MM.1S (cell line): Measurements from ENCODE around the gene GPRC6A.

Source experiments
- DNase-seq: peaks from one replicate; pipeline ENCODE4 v3.0.0-alpha.2; 2015
- H2AFZ ChIP-seq: fragments of 300-600 bp; sonication (generic); 2 replicates; pipeline ENCODE4 v1.6.0; 2016; ENCODE audit warnings: antibody characterized with exemption, low read length
- H3F3A ChIP-seq: fragments of 300-600 bp; sonication (generic); 2 replicates; pipeline ENCODE4 v1.6.1; 2016; ENCODE audit warnings: mild to moderate bottlenecking, antibody characterized with exemption, low read length, moderate library complexity, mixed read lengths; ENCODE audit not compliant: insufficient read depth
- H3K27ac ChIP-seq: fragments of 300-600 bp; sonication (generic); 2 replicates; pipeline ENCODE4 v1.5.1; 2016; ENCODE audit warnings: mild to moderate bottlenecking, low read length
- H3K27me3 ChIP-seq: fragments of 300-600 bp; sonication (generic); replicated peaks from 2 replicates; pipeline ENCODE4 v1.6.0; 2016; ENCODE audit warnings: low read length; ENCODE audit not compliant: insufficient read depth
- H3K36me3 ChIP-seq: fragments of 300-600 bp; sonication (generic); replicated peaks from 2 replicates; pipeline ENCODE4 v1.6.1; 2016; ENCODE audit warnings: mild to moderate bottlenecking, low read length, mixed read lengths; ENCODE audit not compliant: insufficient read depth
- H3K4me1 ChIP-seq: fragments of 300-600 bp; sonication (generic); 2 replicates; pipeline ENCODE4 v1.6.1; 2016; ENCODE audit warnings: low read length, mixed read lengths
- H3K4me2 ChIP-seq: fragments of 300-600 bp; sonication (generic); 2 replicates; pipeline ENCODE4 v1.6.0; 2016; ENCODE audit warnings: low read depth, low read length
- H3K4me3 ChIP-seq: fragments of 300-600 bp; sonication (generic); 2 replicates; pipeline ENCODE4 v1.5.1; 2016; ENCODE audit warnings: low read length, mixed read lengths
- H3K79me2 ChIP-seq: fragments of 300-600 bp; sonication (generic); 2 replicates; pipeline ENCODE4 v1.6.1; 2016; ENCODE audit warnings: mixed run types, low read length, mixed read lengths
- H3K9ac ChIP-seq: fragments of 300-600 bp; sonication (generic); 2 replicates; pipeline ENCODE4 v1.6.1; 2016; ENCODE audit warnings: low read length, mixed read lengths
- H3K9me2 ChIP-seq: fragments of 300-600 bp; sonication (generic); replicated peaks from 2 replicates; pipeline ENCODE4 v1.6.1; 2016; ENCODE audit warnings: mild to moderate bottlenecking, low read length, mixed read lengths; ENCODE audit not compliant: insufficient read depth
- H3K9me3 ChIP-seq: fragments of 300-600 bp; sonication (generic); replicated peaks from 2 replicates; pipeline ENCODE4 v1.6.1; 2016; ENCODE audit warnings: mild to moderate bottlenecking, low read length, mixed read lengths; ENCODE audit not compliant: insufficient read depth
- H4K20me1 ChIP-seq: fragments of 300-600 bp; sonication (generic); 2 replicates; pipeline ENCODE4 v1.6.1; 2016; ENCODE audit warnings: mild to moderate bottlenecking, low read length, moderate library complexity, mixed read lengths; ENCODE audit not compliant: insufficient read depth
- CTCF ChIP-seq: fragments of 300-600 bp; sonication (generic); IDR thresholded peaks from 2 replicates; pipeline ENCODE4 v1.5.1; 2016; ENCODE audit warnings: antibody characterized with exemption, low read length, mixed read lengths
- EZH2 ChIP-seq: fragments of 300-600 bp; sonication (generic); optimal IDR thresholded peaks from 2 replicates; pipeline ENCODE3; 2017; ENCODE audit warnings: low read depth, mild to moderate bottlenecking, antibody characterized with exemption, low read length, mixed read lengths
- EZH2phosphoT487 ChIP-seq: fragments of 300-600 bp; sonication (generic); IDR thresholded peaks from 2 replicates; pipeline ENCODE4 v1.6.1; 2018; ENCODE audit warnings: antibody characterized with exemption, low read length

Gene GPRC6A

DNA sequence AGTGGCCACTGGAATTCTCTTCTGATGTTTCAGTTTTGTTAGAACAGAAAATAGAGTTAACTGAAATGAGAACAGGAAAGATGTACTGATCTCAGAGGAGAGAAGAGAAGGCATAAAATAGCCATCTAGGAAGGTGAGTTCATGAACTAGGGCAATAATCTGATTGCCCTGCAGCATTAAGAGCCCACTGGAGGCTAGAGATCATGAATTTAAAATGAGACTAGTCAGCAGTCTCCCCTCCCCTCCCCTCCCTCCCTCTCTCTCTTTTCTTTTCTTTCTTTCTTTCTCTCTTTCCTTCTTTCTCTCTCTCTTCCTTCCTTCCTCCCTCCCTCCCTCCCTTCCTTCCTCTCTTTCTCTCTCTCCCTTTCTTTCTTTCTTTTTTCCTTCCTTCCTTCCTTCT is 28.9 kb downstream of the GPRC6A start:
- Histone ChIP-seq H3K27me3 (no peaks in the 10 kb centered on the region), H3F3A (no peaks in the 10 kb centered on the region), H3K4me2 (no peak overlapping the region), H3K9me3 (no peaks in the 10 kb centered on the region), H3K4me3 (no peak overlapping the region), H3K4me1 (no peaks in the 10 kb centered on the region), H3K9ac (no peak overlapping the region), H2AFZ (no peak overlapping the region), H3K79me2 (no peaks in the 10 kb centered on the region), H3K9me2 (no peaks in the 10 kb centered on the region), H3K27ac (no peak overlapping the region), H3K36me3 (no peaks in the 10 kb centered on the region), H4K20me1 (no peaks in the 10 kb centered on the region)
- DNase-seq: no peak
- TF ChIP-seq EZH2 (no peak), CTCF (no peak), EZH2phosphoT487 (no peak)

DNA sequence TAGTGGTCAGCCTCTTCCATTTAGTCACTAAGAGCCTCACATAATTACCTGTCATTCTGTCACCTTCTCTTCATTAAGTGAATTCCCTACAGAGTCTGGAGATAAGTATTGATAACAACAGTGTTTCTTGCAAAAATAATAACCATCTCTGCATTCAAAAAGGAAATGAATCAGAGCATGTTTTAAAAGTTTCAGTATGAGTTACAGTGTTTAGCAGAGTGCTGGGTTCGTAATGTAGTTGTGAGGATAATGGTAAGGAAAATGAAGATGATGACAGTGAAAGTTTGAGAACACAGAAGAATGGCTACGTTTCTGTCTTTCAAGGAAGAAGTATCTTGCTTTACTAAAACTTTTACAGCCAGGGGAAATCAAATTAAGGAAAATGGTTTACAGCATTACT is 31.3 kb downstream of the GPRC6A start:
- Histone ChIP-seq H3F3A (no peaks in the 10 kb centered on the region), H2AFZ (no peak overlapping the region), H3K9me2 (no peaks in the 10 kb centered on the region), H3K27ac (no peak overlapping the region), H3K9me3 (no peaks in the 10 kb centered on the region), H3K27me3 (no peaks in the 10 kb centered on the region), H3K9ac (no peak overlapping the region), H4K20me1 (no peaks in the 10 kb centered on the region), H3K4me2 (no peak overlapping the region), H3K36me3 (no peaks in the 10 kb centered on the region), H3K4me1 (no peaks in the 10 kb centered on the region), H3K4me3 (no peak overlapping the region), H3K79me2 (no peaks in the 10 kb centered on the region)
- TF ChIP-seq CTCF: no peak
- no peak for TF ChIP-seq EZH2phosphoT487
- no peak for TF ChIP-seq EZH2
- no peak for DNase-seq

GRCh38 chr6:116793224-116793623 is 35.7 kb downstream of the GPRC6A start:
- no peaks in the 10 kb centered on the region for H3K36me3 ChIP-seq
- no peak overlapping the region for H3K27ac ChIP-seq
- H3K27me3 ChIP-seq: no peaks in the 10 kb centered on the region
- no peaks in the 10 kb centered on the region for H4K20me1 ChIP-seq
- no peak for DNase-seq
- no peaks in the 10 kb centered on the region for H3K4me1 ChIP-seq
- H3K79me2 ChIP-seq: no peaks in the 10 kb centered on the region
- H3K4me2 ChIP-seq: no peak overlapping the region
- no peak overlapping the region for H2AFZ ChIP-seq
- no peaks in the 10 kb centered on the region for H3K9me2 ChIP-seq
- TF ChIP-seq EZH2phosphoT487 (no peak), EZH2 (no peak)
- no peak overlapping the region for H3K9ac ChIP-seq
- H3F3A ChIP-seq: no peaks in the 10 kb centered on the region
- H3K9me3 ChIP-seq: no peaks in the 10 kb centered on the region
- no peak overlapping the region for H3K4me3 ChIP-seq

GRCh38 chr6:116783852-116784251 is 45.0 kb downstream of the GPRC6A start:
- H3F3A ChIP-seq: no peaks in the 10 kb centered on the region
- H3K9ac ChIP-seq: no peak overlapping the region
- H3K9me2 ChIP-seq: no peaks in the 10 kb centered on the region
- H3K9me3 ChIP-seq: no peaks in the 10 kb centered on the region
- H3K4me3 ChIP-seq: no peak overlapping the region
- no peaks in the 10 kb centered on the region for H3K4me1 ChIP-seq
- H4K20me1 ChIP-seq: no peaks in the 10 kb centered on the region
- TF ChIP-seq EZH2 (no peak), CTCF (no peak), EZH2phosphoT487 (no peak)
- H3K27ac ChIP-seq: no peak overlapping the region
- H2AFZ ChIP-seq: no peak overlapping the region
- H3K4me2 ChIP-seq: no peak overlapping the region
- no peaks in the 10 kb centered on the region for H3K27me3 ChIP-seq
- no peaks in the 10 kb centered on the region for H3K36me3 ChIP-seq
- no peak for DNase-seq
- no peaks in the 10 kb centered on the region for H3K79me2 ChIP-seq
